ENCODE results near the gene SUPT5H. TPM values are rescaled to one million over a fixed set of nuclear protein-coding genes. Genes with fewer than 3 reads are reported as not detected.

The SUPT5H gene
- total and polyA plus RNA-seq, 2 of the 13 experiments (the other 11 are each of a cell fraction or from before 2014, with no cell fraction given): 48.2 to 51.7 TPM

GRCh38 chr19:39435499-39436349, 9.7 kb upstream of the SUPT5H start, which contains the start of gene RPS16 (continued):
- TF ChIP-seq, protein P1, sequence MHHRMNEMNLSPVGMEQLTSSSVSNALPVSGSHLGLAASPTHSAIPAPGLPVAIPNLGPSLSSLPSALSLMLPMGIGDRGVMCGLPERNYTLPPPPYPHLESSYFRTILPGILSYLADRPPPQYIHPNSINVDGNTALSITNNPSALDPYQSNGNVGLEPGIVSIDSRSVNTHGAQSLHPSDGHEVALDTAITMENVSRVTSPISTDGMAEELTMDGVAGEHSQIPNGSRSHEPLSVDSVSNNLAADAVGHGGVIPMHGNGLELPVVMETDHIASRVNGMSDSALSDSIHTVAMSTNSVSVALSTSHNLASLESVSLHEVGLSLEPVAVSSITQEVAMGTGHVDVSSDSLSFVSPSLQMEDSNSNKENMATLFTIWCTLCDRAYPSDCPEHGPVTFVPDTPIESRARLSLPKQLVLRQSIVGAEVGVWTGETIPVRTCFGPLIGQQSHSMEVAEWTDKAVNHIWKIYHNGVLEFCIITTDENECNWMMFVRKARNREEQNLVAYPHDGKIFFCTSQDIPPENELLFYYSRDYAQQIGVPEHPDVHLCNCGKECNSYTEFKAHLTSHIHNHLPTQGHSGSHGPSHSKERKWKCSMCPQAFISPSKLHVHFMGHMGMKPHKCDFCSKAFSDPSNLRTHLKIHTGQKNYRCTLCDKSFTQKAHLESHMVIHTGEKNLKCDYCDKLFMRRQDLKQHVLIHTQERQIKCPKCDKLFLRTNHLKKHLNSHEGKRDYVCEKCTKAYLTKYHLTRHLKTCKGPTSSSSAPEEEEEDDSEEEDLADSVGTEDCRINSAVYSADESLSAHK (CRISPR knock-in tag; IDR thresholded peaks at IDR 0.05; ENCODE audit: borderline replicate concordance): no peak
- TF ChIP-seq DDIT3 (CRISPR knock-in tag; IDR thresholded peaks at IDR 0.05): no peak
- peak; percentile 64; the same call in 1 of the 2 replicates for TF ChIP-seq NFKB2 (CRISPR knock-in tag; IDR thresholded peaks at IDR 0.05; ENCODE audit: borderline replicate concordance)
- TF ChIP-seq NR2C2 (CRISPR knock-in tag; IDR thresholded peaks at IDR 0.05; ENCODE audit: borderline replicate concordance): peak; percentile 96
- TF ChIP-seq, protein P2, sequence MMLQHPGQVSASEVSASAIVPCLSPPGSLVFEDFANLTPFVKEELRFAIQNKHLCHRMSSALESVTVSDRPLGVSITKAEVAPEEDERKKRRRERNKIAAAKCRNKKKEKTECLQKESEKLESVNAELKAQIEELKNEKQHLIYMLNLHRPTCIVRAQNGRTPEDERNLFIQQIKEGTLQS (CRISPR knock-in tag; IDR thresholded peaks at IDR 0.05): peak; percentile 71; the same call in 1 of the 2 replicates
- no peak for TF ChIP-seq ZNF549 (CRISPR knock-in tag; IDR thresholded peaks at IDR 0.05)
- TF ChIP-seq RFX5 (IDR thresholded peaks at IDR 0.05; ENCODE audit: low read depth, low read length): no peak
- no peak for TF ChIP-seq ZNF30 (CRISPR knock-in tag; IDR thresholded peaks at IDR 0.05)
- TF ChIP-seq EEA1 (CRISPR knock-in tag; IDR thresholded peaks at IDR 0.05; ENCODE audit: borderline replicate concordance): peak; percentile 20; the same call in 1 of the 2 replicates
- no peak for TF ChIP-seq ZNF766 (CRISPR knock-in tag; IDR thresholded peaks at IDR 0.05; ENCODE audit: borderline replicate concordance)
- no peak for TF ChIP-seq HOXA7 (CRISPR knock-in tag; IDR thresholded peaks at IDR 0.05)
- TF ChIP-seq ZNF773 (CRISPR knock-in tag; IDR thresholded peaks at IDR 0.05; ENCODE audit: borderline replicate concordance): no peak
- TF ChIP-seq KLF11 (CRISPR knock-in tag; IDR thresholded peaks at IDR 0.05): peak; percentile 57; the same call in 1 of the 2 replicates
- TF ChIP-seq, protein P3, sequence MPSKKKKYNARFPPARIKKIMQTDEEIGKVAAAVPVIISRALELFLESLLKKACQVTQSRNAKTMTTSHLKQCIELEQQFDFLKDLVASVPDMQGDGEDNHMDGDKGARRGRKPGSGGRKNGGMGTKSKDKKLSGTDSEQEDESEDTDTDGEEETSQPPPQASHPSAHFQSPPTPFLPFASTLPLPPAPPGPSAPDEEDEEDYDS (CRISPR knock-in tag; IDR thresholded peaks at IDR 0.05): peak; percentile 93
- TF ChIP-seq, protein P4, sequence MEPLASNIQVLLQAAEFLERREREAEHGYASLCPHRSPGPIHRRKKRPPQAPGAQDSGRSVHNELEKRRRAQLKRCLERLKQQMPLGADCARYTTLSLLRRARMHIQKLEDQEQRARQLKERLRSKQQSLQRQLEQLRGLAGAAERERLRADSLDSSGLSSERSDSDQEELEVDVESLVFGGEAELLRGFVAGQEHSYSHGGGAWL (CRISPR knock-in tag; IDR thresholded peaks at IDR 0.05): peak; percentile 90
- no peak for TF ChIP-seq ADNP (CRISPR knock-in tag; IDR thresholded peaks at IDR 0.05)
- TF ChIP-seq ZGPAT (CRISPR knock-in tag; IDR thresholded peaks at IDR 0.05): peak; percentile 91
- TF ChIP-seq TCF12 (IDR thresholded peaks at IDR 0.05): no peak
- TF ChIP-seq TCF12 (CRISPR knock-in tag; IDR thresholded peaks at IDR 0.05): no peak
- peak; percentile 58; the same call in 1 of the 2 replicates for TF ChIP-seq ZNF615 (CRISPR knock-in tag; IDR thresholded peaks at IDR 0.05; ENCODE audit: borderline replicate concordance)
